ENCODE data around the gene ROR2.
A peak's percentile ranks its signal among the peaks of the same experiment; 100 is the strongest.
"Not testable (repeated sequence)": the region's sequence is repeated elsewhere in the genome, so short reads cannot be mapped to it uniquely, and the experiment has no call there.

The ROR2 gene

GRCh38 chr9:91985692-91986091 lies 35.7 kb upstream of the ROR2 start:
- H3K36me3 ChIP-seq (ENCODE audit: insufficient read depth, low read length) = no peaks in the 10 kb centered on the region
- H3K9me2 ChIP-seq (replicated peaks; ENCODE audit: low read depth, low read length) = no peaks in the 10 kb centered on the region
- H4K20me1 ChIP-seq (ENCODE audit: insufficient read depth, low read length, poor library complexity, severe bottlenecking) = no peaks in the 10 kb centered on the region
- no peak overlapping the region for H2AFZ ChIP-seq (ENCODE audit: low read length)
- no peak for TF ChIP-seq CTCF (conservative IDR thresholded peaks at IDR 0.05; ENCODE audit: low read length)
- H3K79me2 ChIP-seq (ENCODE audit: insufficient read depth, low read length) = no peaks in the 10 kb centered on the region
- H3K27me3 ChIP-seq (ENCODE audit: insufficient read depth, low read length, poor library complexity, severe bottlenecking) = no peaks in the 10 kb centered on the region
- H3K4me2 ChIP-seq (ENCODE audit: low read depth, low read length, poor library complexity, severe bottlenecking) = no peak overlapping the region
- H3K9ac ChIP-seq (ENCODE audit: low read depth, low read length, poor library complexity, severe bottlenecking) = no peak overlapping the region
- no peaks in the 10 kb centered on the region for H3F3A ChIP-seq (ENCODE audit: low read depth)
- H3K9me3 ChIP-seq (ENCODE audit: insufficient read depth, low read depth, low read length) = no peaks in the 10 kb centered on the region
- H3K4me1 ChIP-seq (ENCODE audit: insufficient read depth, low read length, poor library complexity, severe bottlenecking) = no peaks in the 10 kb centered on the region
- H3K4me3 ChIP-seq (ENCODE audit: low read length, poor library complexity, severe bottlenecking) = no peak overlapping the region

- H3K4me2 ChIP-seq (ENCODE audit: low read depth, low read length, poor library complexity, severe bottlenecking) = no peak overlapping the region
- H3K9me3 ChIP-seq (ENCODE audit: insufficient read depth, low read depth, low read length) = no peaks in the 10 kb centered on the region
- H3K4me1 ChIP-seq (ENCODE audit: insufficient read depth, low read length, poor library complexity, severe bottlenecking) = no peaks in the 10 kb centered on the region
- no peaks in the 10 kb centered on the region for H3K36me3 ChIP-seq (ENCODE audit: insufficient read depth, low read length)
- no peaks in the 10 kb centered on the region for H3F3A ChIP-seq (ENCODE audit: low read depth)
- H2AFZ ChIP-seq (ENCODE audit: low read length) = no peak overlapping the region
- H3K27me3 ChIP-seq (ENCODE audit: insufficient read depth, low read length, poor library complexity, severe bottlenecking) = no peaks in the 10 kb centered on the region
- H3K4me3 ChIP-seq (ENCODE audit: low read length, poor library complexity, severe bottlenecking) = no peak overlapping the region
- H3K79me2 ChIP-seq (ENCODE audit: insufficient read depth, low read length) = no peaks in the 10 kb centered on the region
- H3K9ac ChIP-seq (ENCODE audit: low read depth, low read length, poor library complexity, severe bottlenecking) = no peak overlapping the region
- no peaks in the 10 kb centered on the region for H4K20me1 ChIP-seq (ENCODE audit: insufficient read depth, low read length, poor library complexity, severe bottlenecking)
- H3K9me2 ChIP-seq (replicated peaks; ENCODE audit: low read depth, low read length) = no peaks in the 10 kb centered on the region
- TF ChIP-seq CTCF (conservative IDR thresholded peaks at IDR 0.05; ENCODE audit: low read length) = peak; percentile 68
- no peak for TF ChIP-seq EZH2phosphoT487 (IDR thresholded peaks at IDR 0.05; ENCODE audit: borderline replicate concordance)
Observed at GRCh38 chr9:91978740-91979414, 28.8 kb upstream of the ROR2 start.

- not testable (repeated sequence) for H3K79me2 ChIP-seq (ENCODE audit: insufficient read depth, low read length); H3K4me1 ChIP-seq (ENCODE audit: insufficient read depth, low read length, poor library complexity, severe bottlenecking); H4K20me1 ChIP-seq (ENCODE audit: insufficient read depth, low read length, poor library complexity, severe bottlenecking); H3K27me3 ChIP-seq (ENCODE audit: insufficient read depth, low read length, poor library complexity, severe bottlenecking); H3K4me3 ChIP-seq (ENCODE audit: low read length, poor library complexity, severe bottlenecking); H3K9me2 ChIP-seq (replicated peaks; ENCODE audit: low read depth, low read length); H2AFZ ChIP-seq (ENCODE audit: low read length); H3K4me2 ChIP-seq (ENCODE audit: low read depth, low read length, poor library complexity, severe bottlenecking); H3K9ac ChIP-seq (ENCODE audit: low read depth, low read length, poor library complexity, severe bottlenecking); H3F3A ChIP-seq (ENCODE audit: low read depth); H3K9me3 ChIP-seq (ENCODE audit: insufficient read depth, low read depth, low read length); H3K36me3 ChIP-seq (ENCODE audit: insufficient read depth, low read length)
Observed at GRCh38 chr9:91975254-91975653, 25.2 kb upstream of the ROR2 start.

- Histone ChIP-seq H2AFZ (ENCODE audit: low read length) (no peak overlapping the region), H3K4me2 (ENCODE audit: low read depth, low read length, poor library complexity, severe bottlenecking) (no peak overlapping the region), H3K9me3 (ENCODE audit: insufficient read depth, low read depth, low read length) (no peaks in the 10 kb centered on the region), H3K9me2 (replicated peaks; ENCODE audit: low read depth, low read length) (no peaks in the 10 kb centered on the region), H3K36me3 (ENCODE audit: insufficient read depth, low read length) (no peaks in the 10 kb centered on the region), H4K20me1 (ENCODE audit: insufficient read depth, low read length, poor library complexity, severe bottlenecking) (no peaks in the 10 kb centered on the region), H3K79me2 (ENCODE audit: insufficient read depth, low read length) (no peaks in the 10 kb centered on the region), H3F3A (ENCODE audit: low read depth) (no peaks in the 10 kb centered on the region), H3K27me3 (ENCODE audit: insufficient read depth, low read length, poor library complexity, severe bottlenecking) (no peaks in the 10 kb centered on the region), H3K4me1 (ENCODE audit: insufficient read depth, low read length, poor library complexity, severe bottlenecking) (no peaks in the 10 kb centered on the region), H3K4me3 (ENCODE audit: low read length, poor library complexity, severe bottlenecking) (no peak overlapping the region), H3K9ac (ENCODE audit: low read depth, low read length, poor library complexity, severe bottlenecking) (no peak overlapping the region)
- TF ChIP-seq EZH2phosphoT487 (IDR thresholded peaks at IDR 0.05; ENCODE audit: borderline replicate concordance) (no peak), CTCF (conservative IDR thresholded peaks at IDR 0.05; ENCODE audit: low read length) (no peak)
Observed at GRCh38 chr9:91972711-91973110, 22.7 kb upstream of the ROR2 start.
